NCI-H2081 treated with DMSO at 0.1 percent for 48 hours (cell line): Measurements from ENCODE around the gene NBL1.

Experiments used
- DNase-seq: peaks from one replicate; lab custom pipeline; 2025; lab: John Stamatoyannopoulos, UW

The NBL1 gene

GRCh38 chr1:19703280-19703679 is 59.2 kb downstream of the NBL1 start:
- DNase-seq, result no peak

DNA sequence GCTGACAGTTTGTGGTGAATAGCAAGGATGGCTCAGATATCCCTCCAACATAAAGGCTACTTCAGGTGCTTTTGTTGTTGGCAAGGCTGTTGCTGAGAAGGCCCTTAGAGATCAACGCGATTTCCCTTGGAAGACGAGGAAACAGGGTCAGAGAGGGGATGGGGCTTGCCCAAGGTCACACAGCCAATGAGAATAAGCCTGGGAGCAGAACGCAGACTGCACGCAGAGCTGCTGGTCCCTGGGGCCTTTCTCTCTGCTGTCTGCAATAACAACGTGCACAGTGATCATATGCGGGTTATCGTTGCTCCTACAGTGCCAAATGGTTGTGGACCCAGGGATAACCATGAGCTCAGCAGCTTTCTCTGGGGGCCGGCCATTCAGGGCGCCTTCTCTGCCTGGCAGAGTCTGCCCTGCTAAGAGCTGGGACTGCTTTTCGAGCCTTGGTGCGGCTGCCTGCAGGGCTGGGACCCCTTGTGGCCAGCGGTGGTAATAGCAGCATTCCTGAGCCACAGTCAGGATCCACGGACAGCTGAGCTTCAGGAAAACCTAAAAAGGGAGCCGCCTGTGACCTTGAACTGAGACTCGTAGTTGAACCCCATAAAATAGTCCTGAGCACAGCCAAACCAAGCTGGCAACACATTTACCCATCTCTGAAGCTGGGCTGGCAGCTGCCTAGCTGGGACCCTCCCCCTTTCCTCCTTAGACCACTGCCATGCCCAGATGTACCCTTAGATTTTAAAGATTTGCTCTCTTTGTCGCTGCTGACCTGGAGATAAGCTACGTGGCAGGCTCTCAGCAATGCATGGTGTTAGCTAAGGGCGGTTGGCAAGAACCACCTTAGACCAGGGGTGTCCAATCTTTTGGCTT is 60.4 kb downstream of the NBL1 start:
- DNase-seq, result no peak

DNA sequence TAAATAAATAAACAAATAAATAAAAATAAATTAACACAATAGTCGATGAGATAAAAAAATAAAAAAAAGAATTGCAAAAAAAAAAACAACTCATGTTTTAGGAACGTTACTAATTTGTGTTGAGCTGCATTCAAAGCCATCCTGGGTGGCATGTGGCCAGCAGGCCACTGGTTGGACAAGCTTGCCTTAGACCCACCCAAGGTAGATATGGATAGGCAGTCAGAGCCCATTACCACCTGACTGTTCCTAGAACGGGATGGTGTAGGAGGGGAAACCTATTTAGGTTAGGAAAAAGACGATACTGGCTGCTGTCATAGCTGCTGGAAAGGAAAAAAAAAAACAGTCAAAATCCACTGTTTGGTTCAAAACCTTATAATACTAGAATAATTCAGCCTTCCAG is 61.4 kb downstream of the NBL1 start:
- no peak for DNase-seq

GRCh38 chr1:19706136-19706535 is 62.0 kb downstream of the NBL1 start:
- no peak for DNase-seq
